GM12801 (cell line): ENCODE measurements around the gene RAPGEF2.

Source experiments
- TF ChIP-seq, protein P1 (sequence below): IDR thresholded peaks from one replicate; pipeline ENCODE4 v1.5.1; 2011; ENCODE audit warnings: control low read depth; ENCODE audit not compliant: insufficient read length; ENCODE audit errors: extremely low read depth

RAPGEF2 gene

DNA sequence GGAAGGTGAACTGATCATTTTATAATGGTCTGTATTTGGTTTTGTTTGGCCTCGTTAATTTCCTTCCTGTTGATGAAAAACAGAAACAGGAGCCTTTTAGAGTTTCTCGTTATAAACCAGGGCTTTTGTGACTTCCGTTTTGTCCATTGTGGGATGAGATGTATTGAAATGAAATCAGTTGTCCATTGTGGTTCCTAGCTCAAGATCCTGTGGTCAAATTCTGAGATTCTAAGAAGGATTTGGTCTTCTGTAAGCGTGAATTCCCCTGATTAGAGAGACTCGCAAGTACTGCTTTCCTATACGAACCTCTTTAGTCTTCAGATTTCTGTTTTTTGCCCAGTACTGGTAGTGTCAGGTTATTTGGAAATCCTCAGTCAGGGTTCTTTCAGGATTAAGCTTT is 101.7 kb downstream of the RAPGEF2 start:
- TF ChIP-seq, protein P1, sequence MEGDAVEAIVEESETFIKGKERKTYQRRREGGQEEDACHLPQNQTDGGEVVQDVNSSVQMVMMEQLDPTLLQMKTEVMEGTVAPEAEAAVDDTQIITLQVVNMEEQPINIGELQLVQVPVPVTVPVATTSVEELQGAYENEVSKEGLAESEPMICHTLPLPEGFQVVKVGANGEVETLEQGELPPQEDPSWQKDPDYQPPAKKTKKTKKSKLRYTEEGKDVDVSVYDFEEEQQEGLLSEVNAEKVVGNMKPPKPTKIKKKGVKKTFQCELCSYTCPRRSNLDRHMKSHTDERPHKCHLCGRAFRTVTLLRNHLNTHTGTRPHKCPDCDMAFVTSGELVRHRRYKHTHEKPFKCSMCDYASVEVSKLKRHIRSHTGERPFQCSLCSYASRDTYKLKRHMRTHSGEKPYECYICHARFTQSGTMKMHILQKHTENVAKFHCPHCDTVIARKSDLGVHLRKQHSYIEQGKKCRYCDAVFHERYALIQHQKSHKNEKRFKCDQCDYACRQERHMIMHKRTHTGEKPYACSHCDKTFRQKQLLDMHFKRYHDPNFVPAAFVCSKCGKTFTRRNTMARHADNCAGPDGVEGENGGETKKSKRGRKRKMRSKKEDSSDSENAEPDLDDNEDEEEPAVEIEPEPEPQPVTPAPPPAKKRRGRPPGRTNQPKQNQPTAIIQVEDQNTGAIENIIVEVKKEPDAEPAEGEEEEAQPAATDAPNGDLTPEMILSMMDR, result no peak

DNA sequence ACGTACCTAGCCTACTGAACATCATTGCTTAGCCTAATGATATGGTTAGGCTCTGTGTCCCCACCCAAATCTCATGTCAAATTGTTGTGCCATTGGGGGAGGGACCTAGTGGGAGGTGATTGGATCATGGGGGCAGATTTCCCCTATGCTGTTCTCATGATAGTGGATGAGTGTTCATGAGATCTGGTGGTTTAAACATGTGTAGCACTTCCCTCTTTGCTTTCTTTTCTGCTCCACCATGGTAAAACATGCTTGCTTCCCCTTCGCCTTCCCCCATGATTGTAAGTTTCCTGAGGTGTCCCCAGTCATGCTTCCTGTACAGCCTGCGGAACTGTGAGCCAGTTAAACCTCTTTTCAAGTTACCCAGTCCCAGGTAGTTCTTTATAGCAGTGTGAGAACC is 102.6 kb downstream of the RAPGEF2 start:
- TF ChIP-seq, protein P1, result no peak

DNA sequence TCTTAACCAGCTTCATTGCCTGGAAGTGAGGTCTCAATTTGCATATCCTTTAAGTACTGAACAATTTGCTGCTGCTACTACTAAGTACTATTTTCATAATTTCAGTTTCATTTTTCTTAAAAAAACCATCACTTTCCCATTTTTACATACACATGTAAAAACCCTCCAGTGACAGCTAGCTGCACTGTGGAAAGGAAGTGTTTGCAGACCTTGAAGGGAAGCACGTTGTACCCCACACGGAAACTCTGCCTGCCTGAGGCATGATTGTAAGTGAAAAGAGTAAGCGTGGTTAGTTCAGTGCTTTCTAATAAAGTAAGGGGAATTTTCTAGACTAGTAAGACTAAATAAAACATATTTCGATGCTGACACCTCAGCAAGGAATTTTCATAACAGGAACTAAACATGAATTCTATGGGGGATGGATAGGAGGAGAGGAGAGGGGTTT is 103.6 kb downstream of the RAPGEF2 start:
- TF ChIP-seq, protein P1, result no peak

DNA sequence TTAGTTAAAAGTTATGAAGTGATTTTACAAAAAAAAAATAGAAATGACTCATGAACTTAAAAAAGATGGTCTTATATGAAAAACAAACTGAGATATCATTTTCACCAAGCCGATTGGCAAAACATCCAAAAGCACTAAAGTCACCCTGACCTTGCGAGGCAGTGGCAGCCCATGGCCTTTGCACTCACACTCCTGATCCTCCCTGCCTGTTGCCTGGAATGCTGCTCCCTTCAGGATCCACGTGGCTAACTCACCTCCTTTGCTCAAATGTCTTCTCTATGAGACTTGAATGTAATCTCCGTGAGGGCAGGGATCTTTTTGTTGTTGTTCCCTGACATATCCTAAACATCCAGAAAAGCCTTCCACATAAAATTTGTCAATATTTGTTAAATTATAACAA is 106.4 kb downstream of the RAPGEF2 start:
- TF ChIP-seq, protein P1, result no peak

DNA sequence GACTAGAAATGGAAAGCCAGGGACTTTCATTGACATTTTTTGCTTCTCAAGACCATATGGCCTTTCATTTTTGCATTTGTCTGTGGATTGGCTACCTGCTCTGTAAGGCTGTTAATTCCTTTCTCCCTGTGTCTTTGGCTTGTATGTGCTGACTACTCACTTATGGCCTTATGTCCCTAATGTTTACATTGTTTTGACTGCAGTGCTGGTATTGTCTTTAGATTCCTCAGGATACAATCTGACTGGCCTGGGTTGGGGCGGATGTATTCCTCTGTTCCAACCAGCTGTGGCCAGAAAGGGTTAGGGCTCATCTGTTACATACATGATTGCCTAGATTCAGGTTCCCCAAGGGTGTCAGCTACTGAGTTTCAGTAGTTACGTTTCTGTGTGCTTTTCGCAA is 108.1 kb downstream of the RAPGEF2 start:
- TF ChIP-seq, protein P1, result no peak

DNA sequence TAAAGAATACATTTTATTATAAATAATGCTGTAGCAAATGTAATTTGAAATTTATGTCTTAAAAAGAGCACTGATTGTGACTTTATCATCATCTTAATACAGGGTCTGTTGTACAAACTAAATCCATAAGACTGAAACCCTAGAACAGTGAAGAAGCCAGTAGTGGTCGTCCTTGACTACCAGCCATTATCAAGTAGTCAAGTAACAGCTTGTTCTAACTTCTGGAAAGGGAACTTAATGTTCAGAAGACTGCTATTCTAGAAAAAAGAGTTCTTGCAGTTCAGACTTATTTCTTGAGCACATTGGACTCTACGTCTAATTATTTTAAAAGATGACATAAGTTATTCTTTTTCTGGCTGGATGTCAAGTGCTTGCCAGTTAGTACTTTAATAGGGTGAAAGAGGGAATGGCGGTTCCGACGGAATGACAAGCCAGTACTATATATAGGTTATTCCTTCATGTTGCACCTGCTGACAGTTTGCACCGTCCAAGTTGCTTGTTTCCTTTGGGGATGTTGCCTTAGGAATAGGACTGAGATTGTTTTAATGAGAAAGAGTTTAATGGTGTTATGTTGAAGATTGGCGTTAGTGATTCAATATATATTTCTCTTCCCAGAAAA is 109.9 kb downstream of the RAPGEF2 start:
- TF ChIP-seq, protein P1, result no peak

DNA sequence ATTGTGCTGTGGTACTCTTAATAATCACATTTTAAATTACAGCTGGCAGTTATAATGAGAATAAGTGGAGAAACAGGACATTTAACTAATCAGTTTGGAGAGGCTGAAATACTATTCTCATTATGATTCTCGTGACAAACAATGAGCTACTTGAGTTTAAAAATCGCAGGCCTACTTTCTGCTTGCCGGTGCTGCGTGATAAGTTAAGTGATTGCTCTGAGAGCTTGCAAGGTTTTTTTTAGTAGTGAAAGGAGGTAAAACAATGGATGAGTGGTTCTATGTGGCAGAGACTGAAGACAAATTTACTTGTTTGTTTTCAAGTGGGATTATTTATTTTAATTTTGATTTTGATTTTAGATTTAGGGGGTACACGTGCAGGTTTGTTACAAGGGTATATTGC is 114.0 kb downstream of the RAPGEF2 start:
- TF ChIP-seq, protein P1, result no peak
